HEK293 (cell line): ENCODE results near the gene C2CD2L.

Experiments
- BCL11B ChIP-seq: fragments of 450-650 bp; formaldehyde crosslinking; IDR thresholded peaks from 2 replicates; pipeline ENCODE4 v1.5.1; 2016; ENCODE audit warnings: low read depth, missing biosample characterization, missing genetic modification characterization
- GLI4 ChIP-seq: fragments of 450-650 bp; formaldehyde crosslinking; IDR thresholded peaks from 2 replicates; pipeline ENCODE4 v1.5.1; 2016; ENCODE audit warnings: missing biosample characterization, missing genetic modification characterization
- HOXC10 ChIP-seq: sonication (generic); formaldehyde crosslinking; IDR thresholded peaks from 2 replicates; pipeline ENCODE4 v1.8.1; 2023; ENCODE audit warnings: mild to moderate bottlenecking, missing genetic modification reagents
- KLF10 ChIP-seq: fragments of 450-650 bp; IDR thresholded peaks from 2 replicates; pipeline ENCODE4 v1.5.1; 2018; ENCODE audit warnings: missing biosample characterization, mild to moderate bottlenecking, missing genetic modification characterization
- KLF9 ChIP-seq: fragments of 450-650 bp; formaldehyde crosslinking; IDR thresholded peaks from 2 replicates; pipeline ENCODE4 v1.5.1; 2016; ENCODE audit warnings: missing biosample characterization, missing genetic modification characterization, low read depth
- PRDM10 ChIP-seq: fragments of 450-650 bp; formaldehyde crosslinking; IDR thresholded peaks from 2 replicates; pipeline ENCODE4 v1.5.1; 2016; ENCODE audit warnings: missing biosample characterization, missing genetic modification characterization
- RBAK ChIP-seq: fragments of 450-650 bp; formaldehyde crosslinking; IDR thresholded peaks from 2 replicates; pipeline ENCODE4 v1.5.1; 2016; ENCODE audit warnings: missing biosample characterization, missing genetic modification characterization
- SCRT1 ChIP-seq: fragments of 450-650 bp; formaldehyde crosslinking; IDR thresholded peaks from 2 replicates; pipeline ENCODE4 v1.5.1; 2016; ENCODE audit warnings: missing biosample characterization, missing genetic modification characterization, borderline replicate concordance
- SP7 ChIP-seq: fragments of 450-650 bp; formaldehyde crosslinking; IDR thresholded peaks from 2 replicates; pipeline ENCODE4 v1.5.1; 2016; ENCODE audit warnings: missing biosample characterization, missing genetic modification characterization
- WT1 ChIP-seq: fragments of 450-650 bp; formaldehyde crosslinking; IDR thresholded peaks from 2 replicates; pipeline ENCODE4 v1.5.1; 2016; ENCODE audit warnings: missing biosample characterization, missing genetic modification characterization
- ZBTB48 ChIP-seq: fragments of 450-650 bp; formaldehyde crosslinking; IDR thresholded peaks from 2 replicates; pipeline ENCODE4 v1.5.1; 2016; ENCODE audit warnings: missing biosample characterization, missing genetic modification characterization
- ZNF202 ChIP-seq: fragments of 450-650 bp; formaldehyde crosslinking; IDR thresholded peaks from 2 replicates; pipeline ENCODE4 v1.5.1; 2016; ENCODE audit warnings: missing biosample characterization, missing genetic modification characterization, borderline replicate concordance
- ZNF248 ChIP-seq: fragments of 450-650 bp; formaldehyde crosslinking; IDR thresholded peaks from 2 replicates; pipeline ENCODE4 v1.5.1; 2017; ENCODE audit warnings: missing biosample characterization, missing genetic modification characterization
- ZNF280C ChIP-seq: fragments of 450-650 bp; formaldehyde crosslinking; IDR thresholded peaks from 2 replicates; pipeline ENCODE4 v1.5.1; 2016; ENCODE audit warnings: missing biosample characterization, missing genetic modification characterization
- ZNF302 ChIP-seq: fragments of 450-650 bp; formaldehyde crosslinking; IDR thresholded peaks from 2 replicates; pipeline ENCODE4 v1.5.1; 2016; ENCODE audit warnings: missing biosample characterization, missing genetic modification characterization, low read depth
- ZNF324 ChIP-seq: fragments of 450-650 bp; formaldehyde crosslinking; IDR thresholded peaks from 2 replicates; pipeline ENCODE4 v1.5.1; 2016; ENCODE audit warnings: missing biosample characterization, missing genetic modification characterization
- ZNF366 ChIP-seq: fragments of 450-650 bp; formaldehyde crosslinking; conservative IDR thresholded peaks from 2 replicates; pipeline ENCODE4 v1.5.1; 2016; ENCODE audit warnings: missing biosample characterization, missing genetic modification characterization
- ZNF521 ChIP-seq: fragments of 450-650 bp; formaldehyde crosslinking; IDR thresholded peaks from 2 replicates; pipeline ENCODE4 v1.5.1; 2017; ENCODE audit warnings: missing biosample characterization, mild to moderate bottlenecking, missing genetic modification characterization
- ZNF623 ChIP-seq: fragments of 450-650 bp; formaldehyde crosslinking; IDR thresholded peaks from 2 replicates; pipeline ENCODE4 v1.5.1; 2016; ENCODE audit warnings: missing biosample characterization, missing genetic modification characterization
- ZNF785 ChIP-seq: fragments of 450-650 bp; formaldehyde crosslinking; IDR thresholded peaks from 2 replicates; pipeline ENCODE4 v1.5.1; 2016; ENCODE audit warnings: missing biosample characterization, missing genetic modification characterization
- ZSCAN23 ChIP-seq: fragments of 450-650 bp; formaldehyde crosslinking; IDR thresholded peaks from 2 replicates; pipeline ENCODE4 v1.5.1; 2016; ENCODE audit warnings: missing biosample characterization, missing genetic modification characterization
- ZXDB ChIP-seq: fragments of 450-650 bp; formaldehyde crosslinking; IDR thresholded peaks from 2 replicates; pipeline ENCODE4 v1.5.1; 2016; ENCODE audit warnings: missing biosample characterization, missing genetic modification characterization
- TF ChIP-seq, protein P1 (sequence below): fragments of 450-650 bp; formaldehyde crosslinking; optimal IDR thresholded peaks from 2 replicates; pipeline ENCODE3; 2016; ENCODE audit warnings: missing biosample characterization, mild to moderate bottlenecking, missing genetic modification characterization
- TF ChIP-seq, protein P2 (sequence below): fragments of 450-650 bp; formaldehyde crosslinking; IDR thresholded peaks from 2 replicates; pipeline ENCODE4 v1.5.1; 2016; ENCODE audit warnings: missing biosample characterization, missing genetic modification characterization
- TF ChIP-seq, protein P3 (sequence below): fragments of 450-650 bp; formaldehyde crosslinking; IDR thresholded peaks from 2 replicates; pipeline ENCODE4 v1.5.1; 2016; ENCODE audit warnings: missing biosample characterization, missing genetic modification characterization
- TF ChIP-seq, protein P4 (sequence below): fragments of 450-650 bp; formaldehyde crosslinking; IDR thresholded peaks from 2 replicates; pipeline ENCODE4 v1.5.1; 2016; ENCODE audit warnings: missing biosample characterization, missing genetic modification characterization

The C2CD2L gene

GRCh38 chr11:119067371-119068222 lies 39.5 kb upstream of the C2CD2L start, which contains the start of gene VPS11 (continued):
- TF ChIP-seq ZNF280C (tag by site-specific recombination) (no peak), ZNF785 (tag by site-specific recombination) (no peak), ZNF202 (tag by site-specific recombination) (no peak), ZXDB (tag by site-specific recombination) (peak; percentile 78), KLF9 (tag by site-specific recombination) (peak; percentile 94), HOXC10 (CRISPR knock-in tag) (no peak), ZSCAN23 (no peak), ZNF324 (tag by site-specific recombination) (peak; percentile 44; the same call in 1 of the 2 replicates), PRDM10 (tag by site-specific recombination) (peak; percentile 53), WT1 (no peak), SCRT1 (no peak), ZBTB48 (no peak), KLF10 (peak; percentile 69; the same call in 1 of the 2 replicates), ZNF302 (no peak), ZNF366 (no peak), SP7 (peak; percentile 49), ZNF521 (tag by site-specific recombination) (no peak), BCL11B (tag by site-specific recombination) (no peak), RBAK (tag by site-specific recombination) (no peak), GLI4 (tag by site-specific recombination) (no peak), ZNF623 (tag by site-specific recombination) (no peak), ZNF248 (tag by site-specific recombination) (no peak)
- TF ChIP-seq, protein P1, sequence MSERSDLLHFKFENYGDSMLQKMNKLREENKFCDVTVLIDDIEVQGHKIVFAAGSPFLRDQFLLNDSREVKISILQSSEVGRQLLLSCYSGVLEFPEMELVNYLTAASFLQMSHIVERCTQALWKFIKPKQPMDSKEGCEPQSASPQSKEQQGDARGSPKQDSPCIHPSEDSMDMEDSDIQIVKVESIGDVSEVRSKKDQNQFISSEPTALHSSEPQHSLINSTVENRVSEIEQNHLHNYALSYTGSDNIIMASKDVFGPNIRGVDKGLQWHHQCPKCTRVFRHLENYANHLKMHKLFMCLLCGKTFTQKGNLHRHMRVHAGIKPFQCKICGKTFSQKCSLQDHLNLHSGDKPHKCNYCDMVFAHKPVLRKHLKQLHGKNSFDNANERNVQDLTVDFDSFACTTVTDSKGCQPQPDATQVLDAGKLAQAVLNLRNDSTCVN (tag by site-specific recombination), result peak; percentile 63
- TF ChIP-seq, protein P2, sequence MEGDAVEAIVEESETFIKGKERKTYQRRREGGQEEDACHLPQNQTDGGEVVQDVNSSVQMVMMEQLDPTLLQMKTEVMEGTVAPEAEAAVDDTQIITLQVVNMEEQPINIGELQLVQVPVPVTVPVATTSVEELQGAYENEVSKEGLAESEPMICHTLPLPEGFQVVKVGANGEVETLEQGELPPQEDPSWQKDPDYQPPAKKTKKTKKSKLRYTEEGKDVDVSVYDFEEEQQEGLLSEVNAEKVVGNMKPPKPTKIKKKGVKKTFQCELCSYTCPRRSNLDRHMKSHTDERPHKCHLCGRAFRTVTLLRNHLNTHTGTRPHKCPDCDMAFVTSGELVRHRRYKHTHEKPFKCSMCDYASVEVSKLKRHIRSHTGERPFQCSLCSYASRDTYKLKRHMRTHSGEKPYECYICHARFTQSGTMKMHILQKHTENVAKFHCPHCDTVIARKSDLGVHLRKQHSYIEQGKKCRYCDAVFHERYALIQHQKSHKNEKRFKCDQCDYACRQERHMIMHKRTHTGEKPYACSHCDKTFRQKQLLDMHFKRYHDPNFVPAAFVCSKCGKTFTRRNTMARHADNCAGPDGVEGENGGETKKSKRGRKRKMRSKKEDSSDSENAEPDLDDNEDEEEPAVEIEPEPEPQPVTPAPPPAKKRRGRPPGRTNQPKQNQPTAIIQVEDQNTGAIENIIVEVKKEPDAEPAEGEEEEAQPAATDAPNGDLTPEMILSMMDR (tag by site-specific recombination), result no peak
- TF ChIP-seq, protein P3, sequence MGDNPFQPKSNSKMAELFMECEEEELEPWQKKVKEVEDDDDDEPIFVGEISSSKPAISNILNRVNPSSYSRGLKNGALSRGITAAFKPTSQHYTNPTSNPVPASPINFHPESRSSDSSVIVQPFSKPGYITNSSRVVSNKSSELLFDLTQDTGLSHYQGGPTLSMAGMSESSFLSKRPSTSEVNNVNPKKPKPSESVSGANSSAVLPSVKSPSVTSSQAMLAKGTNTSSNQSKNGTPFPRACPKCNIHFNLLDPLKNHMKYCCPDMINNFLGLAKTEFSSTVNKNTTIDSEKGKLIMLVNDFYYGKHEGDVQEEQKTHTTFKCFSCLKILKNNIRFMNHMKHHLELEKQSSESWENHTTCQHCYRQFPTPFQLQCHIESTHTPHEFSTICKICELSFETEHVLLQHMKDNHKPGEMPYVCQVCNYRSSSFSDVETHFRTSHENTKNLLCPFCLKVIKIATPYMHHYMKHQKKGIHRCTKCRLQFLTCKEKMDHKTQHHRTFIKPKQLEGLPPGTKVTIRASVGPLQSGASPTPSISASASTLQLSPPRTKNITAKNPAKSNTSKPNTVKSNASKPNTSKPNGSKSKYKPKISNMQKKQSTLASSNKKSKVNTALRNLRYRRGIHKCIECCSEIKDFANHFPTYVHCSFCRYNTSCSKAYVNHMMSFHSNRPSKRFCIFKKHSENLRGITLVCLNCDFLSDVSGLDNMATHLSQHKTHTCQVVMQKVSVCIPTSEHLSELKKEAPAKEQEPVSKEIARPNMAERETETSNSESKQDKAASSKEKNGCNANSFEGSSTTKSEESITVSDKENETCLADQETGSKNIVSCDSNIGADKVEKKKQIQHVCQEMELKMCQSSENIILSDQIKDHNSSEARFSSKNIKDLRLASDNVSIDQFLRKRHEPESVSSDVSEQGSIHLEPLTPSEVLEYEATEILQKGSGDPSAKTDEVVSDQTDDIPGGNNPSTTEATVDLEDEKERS (tag by site-specific recombination), result no peak
- TF ChIP-seq, protein P4, sequence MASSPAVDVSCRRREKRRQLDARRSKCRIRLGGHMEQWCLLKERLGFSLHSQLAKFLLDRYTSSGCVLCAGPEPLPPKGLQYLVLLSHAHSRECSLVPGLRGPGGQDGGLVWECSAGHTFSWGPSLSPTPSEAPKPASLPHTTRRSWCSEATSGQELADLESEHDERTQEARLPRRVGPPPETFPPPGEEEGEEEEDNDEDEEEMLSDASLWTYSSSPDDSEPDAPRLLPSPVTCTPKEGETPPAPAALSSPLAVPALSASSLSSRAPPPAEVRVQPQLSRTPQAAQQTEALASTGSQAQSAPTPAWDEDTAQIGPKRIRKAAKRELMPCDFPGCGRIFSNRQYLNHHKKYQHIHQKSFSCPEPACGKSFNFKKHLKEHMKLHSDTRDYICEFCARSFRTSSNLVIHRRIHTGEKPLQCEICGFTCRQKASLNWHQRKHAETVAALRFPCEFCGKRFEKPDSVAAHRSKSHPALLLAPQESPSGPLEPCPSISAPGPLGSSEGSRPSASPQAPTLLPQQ (tag by site-specific recombination), result peak; percentile 49; the same call in 1 of the 2 replicates
